PC-3 (cell line): ENCODE results near the gene SGCD. TPM values are rescaled to one million over a fixed set of nuclear protein-coding genes. Genes with fewer than 3 reads are reported as not detected.

Experiments
- ATAC-seq: fragments of 200-7000 bp; cut with Tn5 transposase; 2 replicates; pipeline ENCODE4 v1.9.1; 2020; ENCODE audit warnings: mild to moderate bottlenecking, moderate library complexity
- BruUV-seq: library from RNA; stranded (reverse); fragments of 400-500 nt; replicated peaks from 2 replicates; lab custom pipeline; 2021; lab: Mats Ljungman, UMichigan
- CTCF ChIA-PET: fragments of 300-600 bp; sonication (Branson Sonifier 250); formaldehyde crosslinking; loops from one replicate; lab custom pipeline; 2022; ENCODE audit warnings: antibody characterized with exemption; lab: Charles Lee
- POLR2A ChIA-PET: fragments of 300-600 bp; sonication (Branson Sonifier 250); formaldehyde crosslinking; loops from one replicate; lab custom pipeline; 2022; ENCODE audit warnings: antibody characterized with exemption; ENCODE audit not compliant: unreplicated experiment; lab: Charles Lee
- DNase-seq: peaks from one replicate; pipeline ENCODE4 v3.0.0-alpha.2; 2015
- H2AFZ ChIP-seq: fragments of 300-600 bp; sonication (generic); 2 replicates; pipeline ENCODE4 v1.6.0; 2016; ENCODE audit warnings: antibody characterized with exemption, low read length
- H3F3A ChIP-seq: fragments of 300-600 bp; sonication (generic); one replicate; pipeline ENCODE4 v1.6.0; 2017; ENCODE audit warnings: antibody characterized with exemption, low read length, control low read depth, mild to moderate bottlenecking; ENCODE audit not compliant: unreplicated experiment
- H3K27ac ChIP-seq: fragments of 300-600 bp; sonication (generic); 2 replicates; pipeline ENCODE4 v1.5.1; 2016; ENCODE audit warnings: mild to moderate bottlenecking, low read length
- H3K27me3 ChIP-seq: fragments of 300-600 bp; sonication (generic); 2 replicates; pipeline ENCODE4 v1.6.1; 2016; ENCODE audit warnings: low read length, mixed read lengths
- H3K36me3 ChIP-seq: fragments of 300-600 bp; sonication (generic); 2 replicates; pipeline ENCODE4 v1.6.1; 2016; ENCODE audit warnings: low read depth, mixed run types, low read length, mixed read lengths
- H3K4me1 ChIP-seq: fragments of 300-600 bp; sonication (generic); 2 replicates; pipeline ENCODE4 v1.5.1; 2016; ENCODE audit warnings: low read length; ENCODE audit not compliant: insufficient read depth
- H3K4me2 ChIP-seq: fragments of 300-600 bp; sonication (generic); 2 replicates; pipeline ENCODE4 v1.6.0; 2016; ENCODE audit warnings: low read length
- H3K4me3 ChIP-seq: fragments of 300-600 bp; sonication (generic); 2 replicates; pipeline ENCODE4 v1.5.1; 2016; ENCODE audit warnings: mild to moderate bottlenecking, low read length, mixed read lengths
- H3K79me2 ChIP-seq: fragments of 300-600 bp; sonication (generic); 2 replicates; pipeline ENCODE4 v1.6.1; 2017; ENCODE audit warnings: low read length, mixed read lengths
- H3K9ac ChIP-seq: fragments of 300-600 bp; sonication (generic); 2 replicates; pipeline ENCODE4 v1.6.0; 2016; ENCODE audit warnings: mild to moderate bottlenecking, low read length
- H3K9me2 ChIP-seq: fragments of 300-600 bp; sonication (generic); replicated peaks from 2 replicates; pipeline ENCODE4 v1.6.1; 2016; ENCODE audit warnings: mixed run types, low read length, mixed read lengths
- H3K9me3 ChIP-seq: fragments of 300-600 bp; sonication (generic); 2 replicates; pipeline ENCODE4 v1.6.1; 2016; ENCODE audit warnings: low read length, mixed read lengths
- H4K20me1 ChIP-seq: fragments of 300-600 bp; sonication (generic); 2 replicates; pipeline ENCODE4 v1.6.1; 2016; ENCODE audit warnings: low read length, mixed read lengths
- EZH2 ChIP-seq: fragments of 300-600 bp; sonication (generic); IDR thresholded peaks from one replicate; pipeline ENCODE4 v1.6.1; 2017; ENCODE audit warnings: antibody characterized with exemption, mild to moderate bottlenecking, low read length; ENCODE audit not compliant: unreplicated experiment
- EZH2phosphoT487 ChIP-seq: fragments of 300-600 bp; sonication (generic); IDR thresholded peaks from 2 replicates; pipeline ENCODE4 v1.6.1; 2018; ENCODE audit warnings: mild to moderate bottlenecking, antibody characterized with exemption, low read length, borderline replicate concordance
- intact Hi-C: fragments of 100-400 bp; cut with micrococcal nuclease; formaldehyde crosslinking; loops from 2 replicates; pipeline ENCODE4 v1.9.0; 2023
- total RNA-seq: library from RNA; depleted of rRNA; stranded (reverse); fragments of >200 nt; gene quantifications from 2 replicates; pipeline ENCODE4 v1.2.3, GENCODE V29; 2014
- TF ChIP-seq, protein P1 (sequence below): fragments of 300-600 bp; sonication (generic); conservative IDR thresholded peaks from 2 replicates; pipeline ENCODE4 v1.5.1; 2017; ENCODE audit warnings: antibody characterized with exemption, low read depth, mild to moderate bottlenecking, low read length

SGCD gene
- total RNA-seq, 1 experiment from 2014 or later, result 0.15 TPM

DNA sequence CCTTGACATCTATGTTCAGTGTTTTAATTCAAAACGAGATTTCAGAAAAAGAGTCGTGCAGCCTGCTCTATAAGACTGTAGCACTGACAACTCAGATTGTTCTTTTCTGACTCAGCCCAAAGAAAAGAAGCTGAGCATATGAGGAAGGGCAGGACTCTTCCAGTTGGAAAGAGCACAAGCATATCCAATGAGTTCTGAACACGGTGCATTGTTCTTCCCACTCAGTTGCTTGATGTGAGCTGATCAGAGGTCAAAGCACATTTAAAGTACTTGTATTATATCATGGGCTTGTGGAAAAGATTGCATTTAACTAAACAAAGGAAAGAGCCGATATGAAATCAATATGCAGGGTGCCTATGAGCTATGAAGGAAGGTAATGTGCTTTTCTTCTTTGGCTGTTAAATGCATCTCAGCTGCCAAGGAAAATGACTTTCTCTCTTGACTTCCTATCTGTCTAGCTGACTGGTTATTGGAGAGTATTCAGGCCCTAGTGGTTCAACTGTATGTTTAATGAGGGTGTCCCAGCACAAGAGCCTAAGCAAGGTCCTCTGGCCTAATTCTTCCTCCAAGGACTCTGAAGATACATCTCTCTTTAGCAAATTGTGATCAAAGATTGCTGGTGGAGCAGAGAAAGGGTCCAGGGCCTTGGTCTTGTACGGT lies 296.5 kb downstream of the SGCD start:
- Histone ChIP-seq H3F3A (no peaks in the 10 kb centered on the region), H3K4me1 (no peaks in the 10 kb centered on the region), H3K9ac (no peak overlapping the region), H3K36me3 (no peaks in the 10 kb centered on the region), H4K20me1 (no peaks in the 10 kb centered on the region), H3K27ac (no peak overlapping the region), H3K9me3 (no peaks in the 10 kb centered on the region), H2AFZ (no peak overlapping the region), H3K4me3 (no peak overlapping the region), H3K27me3 (no peaks in the 10 kb centered on the region), H3K4me2 (no peak overlapping the region), H3K79me2 (no peaks in the 10 kb centered on the region), H3K9me2 (no peaks in the 10 kb centered on the region)
- DNase-seq, result no peak
- ChIA-PET CTCF (no interaction called here), POLR2A (no interaction called here)
- no TSS peak for BruUV-seq
- intact Hi-C loops, result no loop called here
- TF ChIP-seq EZH2phosphoT487 (no peak), EZH2 (no peak)
- TF ChIP-seq, protein P1, sequence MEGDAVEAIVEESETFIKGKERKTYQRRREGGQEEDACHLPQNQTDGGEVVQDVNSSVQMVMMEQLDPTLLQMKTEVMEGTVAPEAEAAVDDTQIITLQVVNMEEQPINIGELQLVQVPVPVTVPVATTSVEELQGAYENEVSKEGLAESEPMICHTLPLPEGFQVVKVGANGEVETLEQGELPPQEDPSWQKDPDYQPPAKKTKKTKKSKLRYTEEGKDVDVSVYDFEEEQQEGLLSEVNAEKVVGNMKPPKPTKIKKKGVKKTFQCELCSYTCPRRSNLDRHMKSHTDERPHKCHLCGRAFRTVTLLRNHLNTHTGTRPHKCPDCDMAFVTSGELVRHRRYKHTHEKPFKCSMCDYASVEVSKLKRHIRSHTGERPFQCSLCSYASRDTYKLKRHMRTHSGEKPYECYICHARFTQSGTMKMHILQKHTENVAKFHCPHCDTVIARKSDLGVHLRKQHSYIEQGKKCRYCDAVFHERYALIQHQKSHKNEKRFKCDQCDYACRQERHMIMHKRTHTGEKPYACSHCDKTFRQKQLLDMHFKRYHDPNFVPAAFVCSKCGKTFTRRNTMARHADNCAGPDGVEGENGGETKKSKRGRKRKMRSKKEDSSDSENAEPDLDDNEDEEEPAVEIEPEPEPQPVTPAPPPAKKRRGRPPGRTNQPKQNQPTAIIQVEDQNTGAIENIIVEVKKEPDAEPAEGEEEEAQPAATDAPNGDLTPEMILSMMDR, result no peak
- no peak for ATAC-seq

GRCh38 chr5:156624686-156625085 lies 297.7 kb downstream of the SGCD start:
- no peak for TF ChIP-seq EZH2
- TF ChIP-seq EZH2phosphoT487, result no peak
- TF ChIP-seq, protein P1, result no peak
- H3K27me3 ChIP-seq, result no peaks in the 10 kb centered on the region
- H3K4me1 ChIP-seq, result no peaks in the 10 kb centered on the region
- H3K4me3 ChIP-seq, result no peak overlapping the region
- no peak overlapping the region for H3K4me2 ChIP-seq
- DNase-seq, result no peak
- H3F3A ChIP-seq, result no peaks in the 10 kb centered on the region
- no peaks in the 10 kb centered on the region for H4K20me1 ChIP-seq
- intact Hi-C loops, result no loop called here
- H3K79me2 ChIP-seq, result no peaks in the 10 kb centered on the region
- ChIA-PET POLR2A (no interaction called here), CTCF (no interaction called here)
- ATAC-seq, result no peak
- H3K36me3 ChIP-seq, result no peaks in the 10 kb centered on the region
- no peaks in the 10 kb centered on the region for H3K9me3 ChIP-seq
- H3K9me2 ChIP-seq, result no peaks in the 10 kb centered on the region
- no TSS peak for BruUV-seq
- H3K9ac ChIP-seq, result no peak overlapping the region
- H3K27ac ChIP-seq, result no peak overlapping the region
- H2AFZ ChIP-seq, result no peak overlapping the region

DNA sequence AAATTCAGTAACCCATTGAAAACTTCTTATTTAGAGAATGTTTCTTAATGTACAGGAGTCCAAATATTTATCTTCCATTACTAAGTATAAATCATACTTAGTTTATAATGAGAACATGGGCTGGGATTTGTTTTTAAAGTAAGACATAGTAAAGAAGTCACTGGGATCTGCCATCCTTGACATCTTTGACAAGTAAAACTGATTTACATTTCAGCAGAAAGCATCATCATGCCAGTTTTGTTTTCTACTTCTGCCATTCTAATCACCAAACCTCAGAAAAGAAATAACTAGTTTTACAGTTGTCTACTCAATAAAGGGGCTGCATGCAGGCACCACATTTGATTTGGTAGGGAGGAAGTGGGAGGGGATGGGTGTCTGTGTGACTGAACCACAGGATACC lies 301.5 kb downstream of the SGCD start:
- Histone ChIP-seq H3K36me3 (no peaks in the 10 kb centered on the region), H3K27ac (no peak overlapping the region), H3K4me3 (no peak overlapping the region), H3K9me3 (no peaks in the 10 kb centered on the region), H3K27me3 (no peaks in the 10 kb centered on the region), H3K4me1 (no peaks in the 10 kb centered on the region), H3K79me2 (no peaks in the 10 kb centered on the region), H3K4me2 (no peak overlapping the region), H3K9me2 (no peaks in the 10 kb centered on the region), H3F3A (no peaks in the 10 kb centered on the region), H3K9ac (no peak overlapping the region), H4K20me1 (no peaks in the 10 kb centered on the region), H2AFZ (no peak overlapping the region)
- CTCF ChIA-PET, result no interaction called here
- ATAC-seq, result no peak
- BruUV-seq, result no TSS peak
- TF ChIP-seq EZH2 (no peak), EZH2phosphoT487 (no peak)
- TF ChIP-seq, protein P1, result no peak
- DNase-seq, result no peak
- intact Hi-C loops, result no loop called here
- POLR2A ChIA-PET, result no interaction called here
